Measurements from ENCODE around the gene DYRK3. TPM values are rescaled to one million over a fixed set of nuclear protein-coding genes. Genes with fewer than 3 reads are reported as not detected.

The DYRK3 gene
- total and polyA plus RNA-seq, 10 of the 15 experiments (the other 5 are each of a cell fraction or from before 2014, with no cell fraction given) = 1.6 to 12.9 (median 10.3) TPM

DNA sequence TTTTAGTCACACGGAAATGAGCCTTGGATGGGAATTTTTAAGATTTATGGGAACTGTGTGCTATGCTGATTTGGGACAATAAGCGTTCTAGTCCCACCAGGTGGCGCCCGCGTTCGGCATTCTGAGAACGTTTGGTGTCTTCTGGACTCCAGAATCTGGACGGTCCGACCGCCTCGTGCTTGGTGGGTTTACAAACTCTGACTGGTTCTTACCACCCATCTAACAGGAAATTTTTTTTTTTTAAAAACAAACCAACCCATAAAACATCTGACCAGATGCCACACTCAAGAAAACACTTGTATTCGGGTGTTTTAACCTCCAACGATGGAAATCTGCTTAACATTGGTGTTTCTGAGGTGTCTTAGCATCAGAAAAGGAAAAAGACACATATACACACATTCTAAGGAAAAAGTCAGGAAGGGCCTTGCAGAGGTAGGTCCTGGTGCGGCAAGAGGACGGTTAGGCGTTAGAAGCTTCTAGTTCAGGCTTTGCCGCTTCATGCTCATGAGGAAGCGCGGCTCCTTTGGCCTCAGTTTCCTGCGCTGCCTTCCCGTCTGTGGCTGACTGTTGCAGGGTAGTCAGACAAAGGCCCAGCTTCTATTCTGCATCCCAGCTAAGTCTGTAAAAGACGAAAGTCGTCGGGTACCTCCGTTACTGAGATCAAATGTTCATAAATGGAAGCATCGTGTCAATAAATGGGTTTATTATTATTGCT, 814 bp upstream of the DYRK3 start (continued):
- TF ChIP-seq, protein P1, sequence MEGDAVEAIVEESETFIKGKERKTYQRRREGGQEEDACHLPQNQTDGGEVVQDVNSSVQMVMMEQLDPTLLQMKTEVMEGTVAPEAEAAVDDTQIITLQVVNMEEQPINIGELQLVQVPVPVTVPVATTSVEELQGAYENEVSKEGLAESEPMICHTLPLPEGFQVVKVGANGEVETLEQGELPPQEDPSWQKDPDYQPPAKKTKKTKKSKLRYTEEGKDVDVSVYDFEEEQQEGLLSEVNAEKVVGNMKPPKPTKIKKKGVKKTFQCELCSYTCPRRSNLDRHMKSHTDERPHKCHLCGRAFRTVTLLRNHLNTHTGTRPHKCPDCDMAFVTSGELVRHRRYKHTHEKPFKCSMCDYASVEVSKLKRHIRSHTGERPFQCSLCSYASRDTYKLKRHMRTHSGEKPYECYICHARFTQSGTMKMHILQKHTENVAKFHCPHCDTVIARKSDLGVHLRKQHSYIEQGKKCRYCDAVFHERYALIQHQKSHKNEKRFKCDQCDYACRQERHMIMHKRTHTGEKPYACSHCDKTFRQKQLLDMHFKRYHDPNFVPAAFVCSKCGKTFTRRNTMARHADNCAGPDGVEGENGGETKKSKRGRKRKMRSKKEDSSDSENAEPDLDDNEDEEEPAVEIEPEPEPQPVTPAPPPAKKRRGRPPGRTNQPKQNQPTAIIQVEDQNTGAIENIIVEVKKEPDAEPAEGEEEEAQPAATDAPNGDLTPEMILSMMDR (IDR thresholded peaks at IDR 0.05 in 2 of 3, conservative IDR thresholded peaks at IDR 0.05 in 1 of 3; ENCODE audit: control insufficient read depth in 2 of 3, extremely low read depth in 1 of 3, insufficient read depth in 1 of 3, low read depth in 3 of 3, low read length in 3 of 3) = peak; percentile 79 to 86 (median 81)
- TF ChIP-seq, protein P2, sequence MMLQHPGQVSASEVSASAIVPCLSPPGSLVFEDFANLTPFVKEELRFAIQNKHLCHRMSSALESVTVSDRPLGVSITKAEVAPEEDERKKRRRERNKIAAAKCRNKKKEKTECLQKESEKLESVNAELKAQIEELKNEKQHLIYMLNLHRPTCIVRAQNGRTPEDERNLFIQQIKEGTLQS (IDR thresholded peaks at IDR 0.05; ENCODE audit: borderline replicate concordance, extremely low read depth, low read depth, low read length) = no peak
- TF ChIP-seq KAT2A (conservative IDR thresholded peaks at IDR 0.05; ENCODE audit: control insufficient read depth, low read depth, low read length) (no peak), RB1 (IDR thresholded peaks at IDR 0.05; ENCODE audit: borderline replicate concordance) (0 out of 2 replicates have a peak, but pooled peaks have one; percentile 4), POU2F2 (IDR thresholded peaks at IDR 0.05; ENCODE audit: borderline replicate concordance, low read depth, low read length) (0 out of 3 replicates have a peak, but pooled peaks have one; percentile 23), TCF12 (IDR thresholded peaks at IDR 0.05; ENCODE audit: low read depth, low read length) (no peak), BCL11A (IDR thresholded peaks at IDR 0.05; ENCODE audit: low read depth, low read length) (no peak), RAD21 (IDR thresholded peaks at IDR 0.05; ENCODE audit: insufficient read depth, low read depth, low read length) (peak; percentile 71), IKZF2 (IDR thresholded peaks at IDR 0.05) (0 out of 4 replicates have a peak, but pooled peaks of 1 of the 2 experiments have one; percentile 30), CBX3 (IDR thresholded peaks at IDR 0.05; ENCODE audit: borderline replicate concordance, low read depth) (no peak), SREBF2 (IDR thresholded peaks at IDR 0.05; ENCODE audit: low read length) (no peak), RUNX3 (IDR thresholded peaks at IDR 0.05; ENCODE audit: low read length) (0 out of 2 replicates have a peak, but pooled peaks have one; percentile 9), ZNF217 (IDR thresholded peaks at IDR 0.05) (no peak), WRNIP1 (IDR thresholded peaks at IDR 0.05; ENCODE audit: borderline replicate concordance, low read depth, low read length) (0 out of 2 replicates have a peak, but pooled peaks have one; percentile 68)
- TF ChIP-seq, protein P3, sequence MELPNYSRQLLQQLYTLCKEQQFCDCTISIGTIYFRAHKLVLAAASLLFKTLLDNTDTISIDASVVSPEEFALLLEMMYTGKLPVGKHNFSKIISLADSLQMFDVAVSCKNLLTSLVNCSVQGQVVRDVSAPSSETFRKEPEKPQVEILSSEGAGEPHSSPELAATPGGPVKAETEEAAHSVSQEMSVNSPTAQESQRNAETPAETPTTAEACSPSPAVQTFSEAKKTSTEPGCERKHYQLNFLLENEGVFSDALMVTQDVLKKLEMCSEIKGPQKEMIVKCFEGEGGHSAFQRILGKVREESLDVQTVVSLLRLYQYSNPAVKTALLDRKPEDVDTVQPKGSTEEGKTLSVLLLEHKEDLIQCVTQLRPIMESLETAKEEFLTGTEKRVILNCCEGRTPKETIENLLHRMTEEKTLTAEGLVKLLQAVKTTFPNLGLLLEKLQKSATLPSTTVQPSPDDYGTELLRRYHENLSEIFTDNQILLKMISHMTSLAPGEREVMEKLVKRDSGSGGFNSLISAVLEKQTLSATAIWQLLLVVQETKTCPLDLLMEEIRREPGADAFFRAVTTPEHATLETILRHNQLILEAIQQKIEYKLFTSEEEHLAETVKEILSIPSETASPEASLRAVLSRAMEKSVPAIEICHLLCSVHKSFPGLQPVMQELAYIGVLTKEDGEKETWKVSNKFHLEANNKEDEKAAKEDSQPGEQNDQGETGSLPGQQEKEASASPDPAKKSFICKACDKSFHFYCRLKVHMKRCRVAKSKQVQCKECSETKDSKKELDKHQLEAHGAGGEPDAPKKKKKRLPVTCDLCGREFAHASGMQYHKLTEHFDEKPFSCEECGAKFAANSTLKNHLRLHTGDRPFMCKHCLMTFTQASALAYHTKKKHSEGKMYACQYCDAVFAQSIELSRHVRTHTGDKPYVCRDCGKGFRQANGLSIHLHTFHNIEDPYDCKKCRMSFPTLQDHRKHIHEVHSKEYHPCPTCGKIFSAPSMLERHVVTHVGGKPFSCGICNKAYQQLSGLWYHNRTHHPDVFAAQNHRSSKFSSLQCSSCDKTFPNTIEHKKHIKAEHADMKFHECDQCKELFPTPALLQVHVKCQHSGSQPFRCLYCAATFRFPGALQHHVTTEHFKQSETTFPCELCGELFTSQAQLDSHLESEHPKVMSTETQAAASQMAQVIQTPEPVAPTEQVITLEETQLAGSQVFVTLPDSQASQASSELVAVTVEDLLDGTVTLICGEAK (IDR thresholded peaks at IDR 0.05; ENCODE audit: borderline replicate concordance) = no peak
